Stimulated activated memory B cell treated with anti-CD40 and anti-IgM and Interleukin-4, amounts not matched to agents 10 μg/mL and 1 μg/mL and 100 μg/mL, for 72 hours (primary cell): ENCODE results near the gene PHF13.

Experiments used
- ATAC-seq: fragments of 150-1000 bp; cut with Tn5 transposase; 2 replicates; pipeline ENCODE4 v1.10.0; 2021
- H3K27ac Mint-ChIP-seq: one replicate; pipeline ENCODE4 v1.8.0; 2022; ENCODE audit warnings: mild to moderate bottlenecking, mixed read lengths
- H3K27me3 Mint-ChIP-seq: one replicate; pipeline ENCODE4 v1.8.0; 2022; ENCODE audit warnings: mixed read lengths
- H3K36me3 Mint-ChIP-seq: one replicate; pipeline ENCODE4 v1.8.0; 2022; ENCODE audit warnings: mixed read lengths
- H3K4me1 Mint-ChIP-seq: one replicate; pipeline ENCODE4 v1.8.0; 2022; ENCODE audit warnings: mixed read lengths
- H3K4me3 Mint-ChIP-seq: one replicate; pipeline ENCODE4 v1.8.0; 2022; ENCODE audit warnings: mild to moderate bottlenecking, moderate library complexity, mixed read lengths
- H3K9me3 Mint-ChIP-seq: one replicate; pipeline ENCODE4 v1.8.0; 2022; ENCODE audit warnings: mixed read lengths

The PHF13 gene

GRCh38 chr1:6612641-6613360, 730 bp upstream of the PHF13 start:
- ATAC-seq = peak; percentile 62
- no peaks in the 10 kb centered on the region for H3K27me3 Mint-ChIP-seq
- H3K4me1 Mint-ChIP-seq = peaks cover 16% of the 10 kb centered on the region
- H3K27ac Mint-ChIP-seq = peak overlapping the region; percentile 35
- no peaks in the 10 kb centered on the region for H3K36me3 Mint-ChIP-seq
- H3K9me3 Mint-ChIP-seq = no peaks in the 10 kb centered on the region
- peak overlapping the region; percentile 78 for H3K4me3 Mint-ChIP-seq

- ATAC-seq = peak; percentile 42
- H3K9me3 Mint-ChIP-seq = no peaks in the 10 kb centered on the region
- H3K36me3 Mint-ChIP-seq = no peaks in the 10 kb centered on the region
- no peaks in the 10 kb centered on the region for H3K27me3 Mint-ChIP-seq
- peak overlapping the region; percentile 35 for H3K27ac Mint-ChIP-seq
- H3K4me1 Mint-ChIP-seq = peaks cover 16% of the 10 kb centered on the region
- peak overlapping the region; percentile 79 for H3K4me3 Mint-ChIP-seq
Measured at GRCh38 chr1:6614019-6614928, 743 bp downstream of the PHF13 start.

GRCh38 chr1:6614929-6615785, 1.6 kb downstream of the PHF13 start:
- Mint-ChIP-seq H3K36me3 (peaks cover 5% of the 10 kb centered on the region), H3K4me3 (peak overlapping the region; percentile 56), H3K27ac (peak overlapping the region; percentile 15), H3K27me3 (no peaks in the 10 kb centered on the region), H3K9me3 (no peaks in the 10 kb centered on the region), H3K4me1 (peaks cover 16% of the 10 kb centered on the region)
- peak; percentile 0 for ATAC-seq

- no peak for ATAC-seq
- Mint-ChIP-seq H3K27ac (no peak overlapping the region), H3K36me3 (peaks cover 17% of the 10 kb centered on the region), H3K9me3 (no peaks in the 10 kb centered on the region), H3K4me1 (peaks cover 8% of the 10 kb centered on the region), H3K4me3 (no peak overlapping the region), H3K27me3 (no peaks in the 10 kb centered on the region)
Measured at GRCh38 chr1:6619045-6619444, 5.5 kb downstream of the PHF13 start.

- H3K27ac Mint-ChIP-seq = no peak overlapping the region
- no peaks in the 10 kb centered on the region for H3K9me3 Mint-ChIP-seq
- ATAC-seq = no peak
- peaks cover 19% of the 10 kb centered on the region for H3K4me1 Mint-ChIP-seq
- H3K36me3 Mint-ChIP-seq = peaks cover 17% of the 10 kb centered on the region
- H3K4me3 Mint-ChIP-seq = no peak overlapping the region
- H3K27me3 Mint-ChIP-seq = no peaks in the 10 kb centered on the region
Measured at GRCh38 chr1:6621429-6622391, 8.2 kb downstream of the PHF13 start.

- no peaks in the 10 kb centered on the region for H3K9me3 Mint-ChIP-seq
- peaks cover 21% of the 10 kb centered on the region for H3K36me3 Mint-ChIP-seq
- no peak overlapping the region for H3K27ac Mint-ChIP-seq
- no peak for ATAC-seq
- peaks cover 28% of the 10 kb centered on the region for H3K4me1 Mint-ChIP-seq
- no peak overlapping the region for H3K4me3 Mint-ChIP-seq
- H3K27me3 Mint-ChIP-seq = no peaks in the 10 kb centered on the region
Measured at GRCh38 chr1:6622396-6623152, 9.0 kb downstream of the PHF13 start.

- no peak for ATAC-seq
- H3K27me3 Mint-ChIP-seq = no peaks in the 10 kb centered on the region
- peaks cover 27% of the 10 kb centered on the region for H3K36me3 Mint-ChIP-seq
- peaks cover 34% of the 10 kb centered on the region for H3K4me1 Mint-ChIP-seq
- H3K4me3 Mint-ChIP-seq = no peak overlapping the region
- no peaks in the 10 kb centered on the region for H3K9me3 Mint-ChIP-seq
- no peak overlapping the region for H3K27ac Mint-ChIP-seq
Measured at GRCh38 chr1:6623269-6623965, 9.9 kb downstream of the PHF13 start.

- Mint-ChIP-seq H3K4me3 (peak within 1 kb of the TSS; percentile 89), H3K9me3 (no peaks in the 10 kb centered on the region), H3K36me3 (peaks cover 36% of the 10 kb centered on the region), H3K27ac (peak within 1 kb of the TSS; percentile 89), H3K4me1 (peaks cover 42% of the 10 kb centered on the region), H3K27me3 (no peaks in the 10 kb centered on the region)
- ATAC-seq = peak; percentile 97
Measured at GRCh38 chr1:6624710-6625583, 11.4 kb downstream of the PHF13 start, which contains the start of gene THAP3. THAP3 (plus strand) TSS chr1:6624868; CDS start chr1:6625219, 351 bp downstream.

GRCh38 chr1:6625584-6626149, 12.1 kb downstream of the PHF13 start:
- peak; percentile 62 for ATAC-seq
- Mint-ChIP-seq H3K27ac (peak overlapping the region; percentile 89), H3K9me3 (no peaks in the 10 kb centered on the region), H3K4me3 (peak overlapping the region; percentile 89), H3K4me1 (peaks cover 44% of the 10 kb centered on the region), H3K36me3 (peaks cover 35% of the 10 kb centered on the region), H3K27me3 (no peaks in the 10 kb centered on the region)

GRCh38 chr1:6627031-6627430, 13.5 kb downstream of the PHF13 start:
- Mint-ChIP-seq H3K4me1 (peaks cover 44% of the 10 kb centered on the region), H3K4me3 (peak overlapping the region; percentile 89), H3K27ac (peak overlapping the region; percentile 89), H3K36me3 (peaks cover 37% of the 10 kb centered on the region), H3K27me3 (no peaks in the 10 kb centered on the region), H3K9me3 (no peaks in the 10 kb centered on the region)
- no peak for ATAC-seq

GRCh38 chr1:6627841-6628545, 14.5 kb downstream of the PHF13 start:
- H3K36me3 Mint-ChIP-seq = peaks cover 43% of the 10 kb centered on the region
- peak overlapping the region; percentile 5 for H3K27ac Mint-ChIP-seq
- H3K27me3 Mint-ChIP-seq = no peaks in the 10 kb centered on the region
- H3K4me1 Mint-ChIP-seq = peaks cover 44% of the 10 kb centered on the region
- peak overlapping the region; percentile 9 for H3K4me3 Mint-ChIP-seq
- no peaks in the 10 kb centered on the region for H3K9me3 Mint-ChIP-seq
- no peak for ATAC-seq
